Transverse colon (tissue), 4 donors: ENCODE results near the gene PMM1. TPM values are rescaled to one million over a fixed set of nuclear protein-coding genes. Genes with fewer than 3 reads are reported as not detected.

ENCODE experiments used
- DNase-seq: peaks from one replicate; pipeline ENCODE4 v3.0.0-alpha.2; 2019
- H3K27ac ChIP-seq, 4 donors: fragments of 200-600 bp; sonication (generic); 2 replicates each; pipeline ENCODE4 v1.5.1; 2016 to 2018; ENCODE audit warnings: inconsistent platforms in 4 of 4
- H3K27me3 ChIP-seq: fragments of 200-600 bp; sonication (generic); 2 replicates; pipeline ENCODE4 v1.5.1; 2017; ENCODE audit warnings: inconsistent platforms
- H3K36me3 ChIP-seq, 4 donors: fragments of 200-600 bp; sonication (generic); 2 replicates each; pipeline ENCODE4 v1.5.1; 2017 to 2019; ENCODE audit warnings: inconsistent platforms in 4 of 4
- H3K4me1 ChIP-seq, 4 donors: fragments of 200-600 bp; sonication (generic); 2 replicates each; pipeline ENCODE4 v1.5.1; 2017 to 2020; ENCODE audit warnings: inconsistent platforms in 4 of 4
- H3K4me3 ChIP-seq, 4 donors: fragments of 200-600 bp; sonication (generic); 1 replicate in 1 of 4; 2 replicates in 3 of 4; pipeline versions ENCODE4 v1.5.1 to v1.6.1; 2017 to 2019; ENCODE audit warnings: inconsistent platforms in 4 of 4
- H3K9me3 ChIP-seq, 2 donors: fragments of 200-600 bp; sonication (generic); 2 replicates each; pipeline ENCODE4 v1.5.1; 2017 to 2019; ENCODE audit warnings: inconsistent platforms in 2 of 2
- EP300 ChIP-seq: sonication (generic); formaldehyde crosslinking; IDR thresholded peaks from one replicate; pipeline ENCODE4 v1.6.1; 2017; ENCODE audit warnings: antibody characterized with exemption, low read depth
- POLR2A ChIP-seq: fragments of 450-650 bp; IDR thresholded peaks from one replicate; pipeline ENCODE4 v1.6.1; 2016; ENCODE audit warnings: antibody characterized with exemption, mild to moderate bottlenecking, moderate library complexity
- POLR2AphosphoS5 ChIP-seq, 3 donors: sonication (generic); formaldehyde crosslinking; IDR thresholded peaks; one replicate each; pipeline ENCODE4 v1.6.1; 2016; ENCODE audit warnings: antibody characterized with exemption in 3 of 3
- WGBS, 2 donors: methylation state at CpG; one replicate each; pipeline ENCODE4 v1.1.5; 2018; ENCODE audit warnings: low coverage in 1 of 2; 5-methylcytosine and 5-hydroxymethylcytosine counted together
- in situ Hi-C, 4 donors: fragments of 200-750 bp; cut with MboI; loops; one replicate each; pipeline versions ENCODE4 v1.15.0 to v1.15.1; 2017; ENCODE audit warnings: low sequenced_read_pairs in 3 of 4, low pct_ligation_motif_present in 1 of 4, low pct_unique_long_range_greater_than_20kb in 1 of 4
- intact Hi-C: fragments of 100-400 bp; cut with DNase I; formaldehyde crosslinking; loops from one replicate; pipeline ENCODE4 v1.15.1; 2023; ENCODE audit warnings: low total_unique reads
- total RNA-seq, 4 donors: library from RNA; depleted of rRNA; stranded (reverse); fragments of >200 nt; gene quantifications; one replicate each; pipeline ENCODE4 v1.1.0, GENCODE V29; 2016
- TF ChIP-seq, protein P1 (sequence below), 5 experiments: fragments of 200-600 bp in 3 of 5; fragments of 450-650 bp in 2 of 5; sonication (generic) in 3 of 5; IDR thresholded peaks; 1 replicate in 2 of 5; 2 replicates in 3 of 5; pipeline ENCODE4 v1.5.1; 2016 to 2017; ENCODE audit warnings: antibody characterized with exemption in 5 of 5, inconsistent platforms in 3 of 5, mild to moderate bottlenecking in 2 of 5, moderate library complexity in 1 of 5

The PMM1 gene
- total RNA-seq, 4 donors from 2014 or later: 104 to 262 (median 128) TPM

GRCh38 chr22:41556561-41556960, 33.1 kb downstream of the PMM1 start:
- no peak for DNase-seq
- intact Hi-C loops: no loop called here
- TF ChIP-seq POLR2A: no peak
- TF ChIP-seq EP300: no peak
- TF ChIP-seq, protein P1, sequence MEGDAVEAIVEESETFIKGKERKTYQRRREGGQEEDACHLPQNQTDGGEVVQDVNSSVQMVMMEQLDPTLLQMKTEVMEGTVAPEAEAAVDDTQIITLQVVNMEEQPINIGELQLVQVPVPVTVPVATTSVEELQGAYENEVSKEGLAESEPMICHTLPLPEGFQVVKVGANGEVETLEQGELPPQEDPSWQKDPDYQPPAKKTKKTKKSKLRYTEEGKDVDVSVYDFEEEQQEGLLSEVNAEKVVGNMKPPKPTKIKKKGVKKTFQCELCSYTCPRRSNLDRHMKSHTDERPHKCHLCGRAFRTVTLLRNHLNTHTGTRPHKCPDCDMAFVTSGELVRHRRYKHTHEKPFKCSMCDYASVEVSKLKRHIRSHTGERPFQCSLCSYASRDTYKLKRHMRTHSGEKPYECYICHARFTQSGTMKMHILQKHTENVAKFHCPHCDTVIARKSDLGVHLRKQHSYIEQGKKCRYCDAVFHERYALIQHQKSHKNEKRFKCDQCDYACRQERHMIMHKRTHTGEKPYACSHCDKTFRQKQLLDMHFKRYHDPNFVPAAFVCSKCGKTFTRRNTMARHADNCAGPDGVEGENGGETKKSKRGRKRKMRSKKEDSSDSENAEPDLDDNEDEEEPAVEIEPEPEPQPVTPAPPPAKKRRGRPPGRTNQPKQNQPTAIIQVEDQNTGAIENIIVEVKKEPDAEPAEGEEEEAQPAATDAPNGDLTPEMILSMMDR (IDR thresholded peaks at IDR 0.05): no peak
- peak overlapping the region in 2 of 4 donors; percentile 46 to 49 for H3K27ac ChIP-seq
- 90 to 94% methylated on average over 4 to 10 of the region's 10 CpGs for WGBS, 2 donors
- peaks cover 4 to 18% (median 8%) of the 10 kb centered on the region in 4 donors for H3K4me1 ChIP-seq
- H3K27me3 ChIP-seq: peaks cover 7% of the 10 kb centered on the region
- no peaks in the 10 kb centered on the region for H3K36me3 ChIP-seq
- no peaks in the 10 kb centered on the region for H3K9me3 ChIP-seq
- H3K4me3 ChIP-seq: no peak overlapping the region
- in situ Hi-C loops: no loop called here

DNA sequence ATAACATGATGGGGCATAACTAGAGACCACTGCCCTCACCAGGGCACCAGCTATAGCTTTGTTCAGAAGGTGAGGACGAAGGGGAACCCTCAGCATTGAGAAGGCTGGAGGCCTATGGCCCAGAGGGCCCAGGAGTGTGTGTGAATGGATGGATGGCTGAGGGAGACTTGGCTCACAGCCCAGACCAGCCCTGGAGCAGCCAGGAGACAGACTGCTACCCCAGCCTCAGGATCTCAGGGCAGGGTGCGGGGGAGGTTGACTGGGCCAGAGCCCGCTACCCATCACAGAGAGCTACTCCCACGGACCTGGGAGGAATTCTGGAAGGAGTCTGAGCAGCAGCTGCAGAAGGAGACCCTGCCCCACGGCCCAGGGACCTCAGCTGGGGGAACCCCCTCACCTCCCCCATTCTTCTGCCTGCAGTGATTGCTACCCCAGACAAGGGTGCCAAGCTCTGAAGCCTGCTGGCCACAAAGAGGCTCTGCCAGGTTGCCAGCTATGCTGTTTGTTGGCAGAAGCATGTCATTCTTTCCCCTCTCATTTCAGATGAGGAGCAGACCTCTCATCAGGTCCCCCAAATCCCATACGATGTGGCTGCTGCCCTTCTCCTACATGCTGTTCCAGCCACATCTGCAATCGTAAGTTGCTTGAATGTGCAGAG, 34.2 kb downstream of the PMM1 start:
- intact Hi-C loops: no loop called here
- H3K4me1 ChIP-seq: peaks cover 4 to 17% (median 8%) of the 10 kb centered on the region in 4 donors
- in situ Hi-C loops: no loop called here
- WGBS, 2 donors: 59 to 73% methylated on average over 3 to 7 of the region's 7 CpGs
- H3K4me3 ChIP-seq: no peak overlapping the region
- H3K9me3 ChIP-seq: no peaks in the 10 kb centered on the region
- no peak overlapping the region for H3K27ac ChIP-seq
- H3K36me3 ChIP-seq: no peaks in the 10 kb centered on the region
- peaks cover 4% of the 10 kb centered on the region for H3K27me3 ChIP-seq
- TF ChIP-seq, protein P1 (IDR thresholded peaks at IDR 0.05): no peak
- TF ChIP-seq EP300: no peak
- DNase-seq: no peak

DNA sequence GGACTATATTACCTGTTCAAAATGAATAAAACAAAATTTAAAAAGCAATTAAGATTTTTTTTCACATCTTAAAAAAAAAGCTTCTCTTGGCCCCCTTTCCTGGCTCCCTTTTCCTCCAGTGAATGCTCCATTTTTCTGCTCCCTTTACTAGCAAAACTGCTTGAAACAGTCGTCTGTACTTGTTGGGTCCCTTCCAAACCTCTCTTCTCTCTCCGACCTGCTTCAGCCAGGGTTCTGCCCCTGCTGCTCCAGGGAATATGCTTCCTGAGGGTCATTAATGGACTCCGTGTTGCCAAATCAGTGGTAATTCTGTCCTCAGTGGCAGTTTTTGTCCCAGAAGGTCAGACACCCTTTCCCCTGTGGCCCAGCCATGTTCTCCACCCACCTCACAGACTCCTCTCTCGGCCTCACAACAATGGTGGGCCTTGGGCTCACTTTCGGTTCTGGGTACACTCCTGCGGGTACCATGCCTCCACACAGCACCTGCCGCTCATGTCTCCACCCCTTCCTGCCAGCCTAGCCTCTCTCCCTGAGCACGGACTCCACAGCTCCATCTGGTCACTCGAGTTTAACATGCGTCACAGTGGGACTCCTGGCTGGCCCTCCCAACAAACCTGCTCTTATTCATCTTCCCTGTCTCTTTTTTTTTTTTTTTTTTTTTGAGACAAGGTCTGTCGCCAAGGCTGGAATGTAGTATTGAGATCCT, 37.6 kb downstream of the PMM1 start:
- Histone ChIP-seq H3K4me3 (no peak overlapping the region), H3K27me3 (no peaks in the 10 kb centered on the region), H3K27ac (no peak overlapping the region), H3K4me1 (peaks cover 2 to 4% (median 3%) of the 10 kb centered on the region in 4 donors), H3K36me3 (no peaks in the 10 kb centered on the region), H3K9me3 (no peaks in the 10 kb centered on the region)
- 56 to 58% methylated on average over 7 to 11 of the region's 11 CpGs for WGBS, 2 donors
- in situ Hi-C loops: no loop called here
- DNase-seq: no peak
- intact Hi-C loops: no loop called here
- no peak for TF ChIP-seq POLR2AphosphoS5 (IDR thresholded peaks at IDR 0.05)
- TF ChIP-seq, protein P1 (IDR thresholded peaks at IDR 0.05): no peak

DNA sequence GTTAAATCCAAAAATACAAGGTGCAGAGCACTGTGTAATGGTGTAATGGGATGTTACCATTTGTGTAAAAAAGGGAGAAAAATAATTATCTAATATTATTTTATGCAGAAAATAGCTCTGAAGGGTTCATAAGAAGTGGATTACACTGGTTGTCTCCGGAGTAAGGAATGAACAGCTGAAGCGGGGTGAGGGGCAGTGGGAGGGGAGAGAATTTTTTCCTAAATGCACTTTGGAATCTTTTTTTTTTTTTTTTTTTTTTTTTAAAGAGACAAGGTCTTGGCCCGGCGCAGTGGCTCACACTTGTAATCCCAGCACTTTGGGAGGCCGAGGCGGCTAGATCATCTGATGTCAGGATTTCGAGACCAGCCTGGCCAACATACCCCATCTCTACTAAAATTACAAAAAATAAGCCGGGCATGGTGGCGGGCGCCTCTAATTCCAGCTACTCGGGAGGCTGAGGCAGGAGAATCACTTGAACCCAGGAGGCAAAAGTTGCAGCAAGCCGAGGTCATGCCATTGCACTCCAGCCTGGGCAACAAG, 38.6 kb downstream of the PMM1 start:
- TF ChIP-seq POLR2A: no peak
- no peak for TF ChIP-seq POLR2AphosphoS5 (IDR thresholded peaks at IDR 0.05)
- TF ChIP-seq, protein P1 (IDR thresholded peaks at IDR 0.05): no peak
- no peak for TF ChIP-seq EP300
- in situ Hi-C loops (no loop called here), intact Hi-C loops (no loop called here)
- no peak overlapping the region for H3K4me3 ChIP-seq
- H3K27me3 ChIP-seq: no peaks in the 10 kb centered on the region
- WGBS, 2 donors: 77 to 78% methylated on average over 7 to 12 of the region's 12 CpGs
- H3K27ac ChIP-seq: no peak overlapping the region
- DNase-seq: no peak
- H3K4me1 ChIP-seq: no peaks in the 10 kb centered on the region
- H3K9me3 ChIP-seq: no peaks in the 10 kb centered on the region
- no peaks in the 10 kb centered on the region for H3K36me3 ChIP-seq
